ENCODE measurements around the gene USP15.

- TF ChIP-seq EZH2phosphoT487 (conservative IDR thresholded peaks at IDR 0.05; ENCODE audit: low read length) (no peak), CTCF (IDR thresholded peaks at IDR 0.05; ENCODE audit: insufficient read depth, low read length, poor library complexity, severe bottlenecking) (no peak)
Measured at GRCh38 chr12:62251609-62251958, 8.6 kb upstream of the USP15 start.
